SK-N-SH (cell line): ENCODE measurements around the gene AGBL1. TPM values are rescaled to one million over a fixed set of nuclear protein-coding genes. Genes with fewer than 3 reads are reported as not detected.
A peak's percentile ranks its signal among the peaks of the same experiment; 100 is the strongest.

Experiments
- CTCF ChIA-PET: fragments of 300-600, 350-600 bp; formaldehyde crosslinking; extraction: SDS; loops from one replicate; lab custom pipeline; 2021; lab: Yijun Ruan, JAX
- POLR2A ChIA-PET: fragments of 350-600 bp; sonication (Branson Sonifier 250); formaldehyde crosslinking; extraction: SDS; loops from one replicate; lab custom pipeline; 2020; ENCODE audit warnings: antibody characterized with exemption, inconsistent platforms; lab: Yijun Ruan, JAX
- DNase-seq: peaks from one replicate; pipeline ENCODE4 v3.0.0; 2012
- H2AFZ ChIP-seq: fragments of 200-600 bp; sonication (generic); 2 replicates; pipeline ENCODE4 v1.8.1; 2016; ENCODE audit warnings: antibody characterized with exemption, mild to moderate bottlenecking, low read depth
- H3F3A ChIP-seq: fragments of 200-600 bp; sonication (generic); replicated peaks from 2 replicates; pipeline ENCODE3; 2016; ENCODE audit warnings: antibody characterized with exemption, mild to moderate bottlenecking; ENCODE audit not compliant: insufficient read depth
- H3K27ac ChIP-seq, 2 experiments: fragments of 200-500 bp in 1 of 2; fragments of 200-600 bp in 1 of 2; sonication (Bioruptor generic) in 1 of 2; sonication (generic), shearing (Covaris generic) in 1 of 2; 2 replicates each; pipeline versions ENCODE4 v1.5.1 to v1.6.1; 2014 to 2016; ENCODE audit warnings: low read depth in 2 of 2, inconsistent platforms in 1 of 2, low read length in 1 of 2, mild to moderate bottlenecking in 1 of 2, mixed read lengths in 1 of 2
- H3K27me3 ChIP-seq: fragments of 200-600 bp; sonication (generic), shearing (Covaris generic); 2 replicates; pipeline ENCODE4 v1.6.1; 2016; ENCODE audit warnings: mixed run types; ENCODE audit not compliant: insufficient read depth
- H3K36me3 ChIP-seq, 2 experiments: fragments of 200-500 bp in 1 of 2; fragments of 200-600 bp in 1 of 2; sonication (Bioruptor generic) in 1 of 2; sonication (generic) in 1 of 2; replicated peaks in 1 of 2; 2 replicates each; pipeline versions ENCODE3 to v1.5.1; 2014 to 2016; ENCODE audit warnings: low read length in 1 of 2, mild to moderate bottlenecking in 1 of 2; ENCODE audit not compliant: insufficient read depth in 2 of 2, control insufficient read depth in 1 of 2
- H3K4me1 ChIP-seq, 2 experiments: fragments of 200-500 bp in 1 of 2; fragments of 200-600 bp in 1 of 2; sonication (Bioruptor generic) in 1 of 2; sonication (generic), shearing (Covaris generic) in 1 of 2; 2 replicates each; pipeline versions ENCODE4 v1.5.1 to v1.6.1; 2014 to 2016; ENCODE audit warnings: low read depth in 1 of 2, low read length in 1 of 2, mixed run types in 1 of 2; ENCODE audit not compliant: insufficient read depth in 2 of 2, control insufficient read depth in 1 of 2
- H3K4me2 ChIP-seq: fragments of 200-600 bp; sonication (generic), shearing (Covaris generic); 2 replicates; pipeline ENCODE4 v1.6.1; 2017; ENCODE audit warnings: mixed run types
- H3K4me3 ChIP-seq, 2 experiments: fragments of 200-500 bp in 1 of 2; fragments of 200-600 bp in 1 of 2; sonication (Bioruptor generic) in 1 of 2; sonication (generic), shearing (Covaris generic) in 1 of 2; 2 replicates each; pipeline versions ENCODE4 v1.5.1 to v1.8.1; 2014 to 2016; ENCODE audit warnings: low read depth in 2 of 2, inconsistent platforms in 1 of 2, low read length in 1 of 2, mild to moderate bottlenecking in 1 of 2, mixed read lengths in 1 of 2, moderate library complexity in 1 of 2
- H3K79me2 ChIP-seq: fragments of 200-600 bp; sonication (generic); 2 replicates; pipeline ENCODE4 v1.8.1; 2017; ENCODE audit warnings: mild to moderate bottlenecking; ENCODE audit not compliant: insufficient read depth
- H3K9ac ChIP-seq: fragments of 200-600 bp; sonication (generic); 2 replicates; pipeline ENCODE4 v1.6.1; 2017; ENCODE audit warnings: mixed run types
- H3K9me2 ChIP-seq: fragments of 200-600 bp; sonication (generic); 2 replicates; pipeline ENCODE4 v1.6.1; 2017; ENCODE audit warnings: mixed run types
- H3K9me3 ChIP-seq: fragments of 200-600 bp; sonication (generic); 2 replicates; pipeline ENCODE4 v1.6.1; 2017; ENCODE audit warnings: mixed run types, mild to moderate bottlenecking, moderate library complexity
- H4K20me1 ChIP-seq: fragments of 200-600 bp; sonication (generic); 2 replicates; pipeline ENCODE4 v1.6.1; 2017; ENCODE audit warnings: mild to moderate bottlenecking, mixed run types; ENCODE audit not compliant: insufficient read depth
- CHD2 ChIP-seq: fragments of 150-350 bp; IDR thresholded peaks from 2 replicates; pipeline ENCODE4 v1.6.1; 2018; ENCODE audit warnings: low read length; ENCODE audit not compliant: partially characterized antibody
- ELF1 ChIP-seq: IDR thresholded peaks from 2 replicates; pipeline ENCODE4 v1.4.0; 2012
- EP300 ChIP-seq, 2 experiments: IDR thresholded peaks; 2 replicates each; pipeline versions ENCODE4 v1.4.0 to v1.6.1; 2012; ENCODE audit warnings: borderline replicate concordance in 1 of 2, low read depth in 1 of 2, low read length in 1 of 2
- EZH2phosphoT487 ChIP-seq: fragments of 200-600 bp; sonication (generic); IDR thresholded peaks from 2 replicates; pipeline ENCODE4 v1.6.1; 2017; ENCODE audit warnings: low read depth, mixed run types, mild to moderate bottlenecking, antibody characterized with exemption, moderate library complexity, borderline replicate concordance
- FOSL2 ChIP-seq: IDR thresholded peaks from 2 replicates; pipeline ENCODE4 v1.4.0; 2012; ENCODE audit warnings: low read depth, mild to moderate bottlenecking, moderate library complexity, borderline replicate concordance
- FOXJ3 ChIP-seq: sonication (generic); formaldehyde crosslinking; IDR thresholded peaks from 2 replicates; pipeline ENCODE4 v1.5.1; 2020; ENCODE audit warnings: mild to moderate bottlenecking, missing genetic modification reagents
- FOXM1 ChIP-seq: IDR thresholded peaks from 2 replicates; pipeline ENCODE4 v1.4.0; 2012; ENCODE audit warnings: low read depth, mild to moderate bottlenecking
- GABPA ChIP-seq: IDR thresholded peaks from 2 replicates; pipeline ENCODE4 v1.4.0; 2012; ENCODE audit warnings: low read depth, mild to moderate bottlenecking
- GATA2 ChIP-seq: sonication (generic); formaldehyde crosslinking; IDR thresholded peaks from 2 replicates; pipeline ENCODE4 v1.5.0; 2020; ENCODE audit warnings: mild to moderate bottlenecking, missing genetic modification reagents
- JUND ChIP-seq: IDR thresholded peaks from 2 replicates; pipeline ENCODE4 v1.4.0; 2012
- MEF2A ChIP-seq: IDR thresholded peaks from 2 replicates; pipeline ENCODE4 v1.4.0; 2012; ENCODE audit warnings: low read depth, borderline replicate concordance
- MXI1 ChIP-seq: IDR thresholded peaks from 2 replicates; pipeline ENCODE4 v1.6.1; 2012; ENCODE audit warnings: mild to moderate bottlenecking, low read depth, low read length, improper control_type of control experiment
- NFIC ChIP-seq: IDR thresholded peaks from 2 replicates; pipeline ENCODE4 v1.4.0; 2012; ENCODE audit warnings: borderline replicate concordance
- NRF1 ChIP-seq: IDR thresholded peaks from 2 replicates; pipeline ENCODE4 v1.6.1; 2012; ENCODE audit warnings: low read depth, mild to moderate bottlenecking, low read length
- POLR2AphosphoS5 ChIP-seq: IDR thresholded peaks from 2 replicates; pipeline ENCODE4 v1.6.1; 2012; ENCODE audit warnings: low read depth, low read length
- RCOR1 ChIP-seq: fragments of 150-350 bp; IDR thresholded peaks from 2 replicates; pipeline ENCODE4 v1.6.1; 2017; ENCODE audit warnings: antibody characterized with exemption, low read length
- RFX5 ChIP-seq: IDR thresholded peaks from 2 replicates; pipeline ENCODE4 v1.6.1; 2012; ENCODE audit warnings: mild to moderate bottlenecking, improper control_type of control experiment, low read length
- RXRA ChIP-seq: IDR thresholded peaks from 2 replicates; pipeline ENCODE4 v1.4.0; 2012; ENCODE audit warnings: low read depth, mild to moderate bottlenecking, borderline replicate concordance
- SIN3A ChIP-seq: IDR thresholded peaks from 2 replicates; pipeline ENCODE4 v1.6.1; 2012; ENCODE audit warnings: low read depth, mild to moderate bottlenecking, low read length, moderate library complexity, borderline replicate concordance
- TAF1 ChIP-seq: IDR thresholded peaks from 2 replicates; pipeline ENCODE4 v1.6.1; 2012; ENCODE audit warnings: low read depth, mild to moderate bottlenecking, low read length, moderate library complexity, borderline replicate concordance
- TCF12 ChIP-seq: IDR thresholded peaks from 2 replicates; pipeline ENCODE4 v1.4.0; 2012
- TEAD4 ChIP-seq: IDR thresholded peaks from 2 replicates; pipeline ENCODE4 v1.4.0; 2012; ENCODE audit warnings: mild to moderate bottlenecking, borderline replicate concordance; ENCODE audit not compliant: insufficient read depth
- USF2 ChIP-seq: fragments of 150-350 bp; IDR thresholded peaks from 2 replicates; pipeline ENCODE4 v1.6.1; 2017; ENCODE audit warnings: antibody characterized with exemption, low read length, low read depth, borderline replicate concordance
- YY1 ChIP-seq: IDR thresholded peaks from 2 replicates; pipeline ENCODE4 v1.4.0; 2012; ENCODE audit warnings: low read depth, mild to moderate bottlenecking
- WGBS: methylation state at CpG from one replicate; pipeline ENCODE4 v1.1.6; 2017; ENCODE audit warnings: low lambda C conversion rate; 5-methylcytosine and 5-hydroxymethylcytosine counted together
- polyA plus RNA-seq, 3 experiments: library from polyadenylated mRNA; depleted of rRNA; stranded (reverse); fragments of >200 nt; gene quantifications; 2 replicates each; pipeline ENCODE4 v1.2.3, GENCODE V29; 2012
- TF ChIP-seq, protein P1 (sequence below): IDR thresholded peaks from 2 replicates; pipeline ENCODE4 v1.4.0; 2012; ENCODE audit warnings: low read depth, borderline replicate concordance
- TF ChIP-seq, protein P2 (sequence below): IDR thresholded peaks from 2 replicates; pipeline ENCODE4 v1.4.0; 2012; ENCODE audit warnings: low read depth, borderline replicate concordance
- TF ChIP-seq, protein P3 (sequence below): IDR thresholded peaks from 2 replicates; pipeline ENCODE4 v1.4.0; 2012; ENCODE audit warnings: low read depth
- TF ChIP-seq, protein P4 (sequence below): IDR thresholded peaks from 2 replicates; pipeline ENCODE4; 2012

The AGBL1 gene
- polyA plus RNA-seq, 1 of the 3 experiments (the other 2 are of a cell fraction) = not detected

- Histone ChIP-seq H3K4me3 (0 out of 4 replicates have a peak overlapping the region, but pooled peaks of 1 of the 2 experiments have one; percentile 24), H3K9me2 (no peaks in the 10 kb centered on the region), H3K4me1 (peaks cover 0 to 4% of the 10 kb centered on the region in 2 experiments; a peak in 1 of 4 replicates), H3K9ac (no peak overlapping the region), H3K27ac (no peak overlapping the region), H3K79me2 (no peaks in the 10 kb centered on the region; the same call in 1 of the 2 replicates), H3K4me2 (peak overlapping the region; percentile 72), H3F3A (peaks cover 2% of the 10 kb centered on the region), H3K9me3 (no peaks in the 10 kb centered on the region), H3K36me3 (no peaks in the 10 kb centered on the region), H2AFZ (no peak overlapping the region), H4K20me1 (no peaks in the 10 kb centered on the region), H3K27me3 (no peaks in the 10 kb centered on the region)
- peak; percentile 57 for DNase-seq
- POLR2A ChIA-PET = no interaction called here
- CTCF ChIA-PET = interaction anchor here (0.8 to 1.9 kb wide), 11 partner anchors 104 to 1830 kb away, joined by 3 to 7 read pairs (median 4); no protein-coding TSS in a partner anchor
- 2% methylated on average over 6 of the region's 6 CpGs for WGBS
- TF ChIP-seq JUND (peak; percentile 92), GATA2 (CRISPR knock-in tag) (no peak), TCF12 (peak; percentile 92), FOXM1 (no peak), MXI1 (no peak), ELF1 (no peak), YY1 (no peak), RXRA (peak; percentile 81; the same call in 1 of the 2 replicates), NRF1 (no peak), FOSL2 (peak; percentile 97), FOXJ3 (CRISPR knock-in tag) (no peak), RCOR1 (no peak), CHD2 (no peak), USF2 (no peak), MEF2A (no peak), NFIC (peak; percentile 92), SIN3A (peak; percentile 48; the same call in 1 of the 2 replicates), POLR2AphosphoS5 (peak; percentile 36; the same call in 1 of the 2 replicates), RFX5 (no peak), TEAD4 (0 out of 2 replicates have a peak, but pooled peaks have one; percentile 29), TAF1 (no peak), EP300 (IDR thresholded peaks at IDR 0.05; ENCODE audit: borderline replicate concordance in 1 of 2, low read depth in 1 of 2, low read length in 1 of 2) (peak in 1 of 2 experiments; percentile 74; a peak in 1 of 4 replicates), GABPA (no peak), EZH2phosphoT487 (no peak)
- TF ChIP-seq, protein P1, sequence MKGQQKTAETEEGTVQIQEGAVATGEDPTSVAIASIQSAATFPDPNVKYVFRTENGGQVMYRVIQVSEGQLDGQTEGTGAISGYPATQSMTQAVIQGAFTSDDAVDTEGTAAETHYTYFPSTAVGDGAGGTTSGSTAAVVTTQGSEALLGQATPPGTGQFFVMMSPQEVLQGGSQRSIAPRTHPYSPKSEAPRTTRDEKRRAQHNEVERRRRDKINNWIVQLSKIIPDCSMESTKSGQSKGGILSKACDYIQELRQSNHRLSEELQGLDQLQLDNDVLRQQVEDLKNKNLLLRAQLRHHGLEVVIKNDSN = no peak
- TF ChIP-seq, protein P2, sequence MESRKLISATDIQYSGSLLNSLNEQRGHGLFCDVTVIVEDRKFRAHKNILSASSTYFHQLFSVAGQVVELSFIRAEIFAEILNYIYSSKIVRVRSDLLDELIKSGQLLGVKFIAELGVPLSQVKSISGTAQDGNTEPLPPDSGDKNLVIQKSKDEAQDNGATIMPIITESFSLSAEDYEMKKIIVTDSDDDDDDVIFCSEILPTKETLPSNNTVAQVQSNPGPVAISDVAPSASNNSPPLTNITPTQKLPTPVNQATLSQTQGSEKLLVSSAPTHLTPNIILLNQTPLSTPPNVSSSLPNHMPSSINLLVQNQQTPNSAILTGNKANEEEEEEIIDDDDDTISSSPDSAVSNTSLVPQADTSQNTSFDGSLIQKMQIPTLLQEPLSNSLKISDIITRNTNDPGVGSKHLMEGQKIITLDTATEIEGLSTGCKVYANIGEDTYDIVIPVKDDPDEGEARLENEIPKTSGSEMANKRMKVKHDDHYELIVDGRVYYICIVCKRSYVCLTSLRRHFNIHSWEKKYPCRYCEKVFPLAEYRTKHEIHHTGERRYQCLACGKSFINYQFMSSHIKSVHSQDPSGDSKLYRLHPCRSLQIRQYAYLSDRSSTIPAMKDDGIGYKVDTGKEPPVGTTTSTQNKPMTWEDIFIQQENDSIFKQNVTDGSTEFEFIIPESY = no peak
- TF ChIP-seq, protein P3, sequence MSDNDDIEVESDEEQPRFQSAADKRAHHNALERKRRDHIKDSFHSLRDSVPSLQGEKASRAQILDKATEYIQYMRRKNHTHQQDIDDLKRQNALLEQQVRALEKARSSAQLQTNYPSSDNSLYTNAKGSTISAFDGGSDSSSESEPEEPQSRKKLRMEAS = 0 out of 2 replicates have a peak, but pooled peaks have one; percentile 26
- TF ChIP-seq, protein P4, sequence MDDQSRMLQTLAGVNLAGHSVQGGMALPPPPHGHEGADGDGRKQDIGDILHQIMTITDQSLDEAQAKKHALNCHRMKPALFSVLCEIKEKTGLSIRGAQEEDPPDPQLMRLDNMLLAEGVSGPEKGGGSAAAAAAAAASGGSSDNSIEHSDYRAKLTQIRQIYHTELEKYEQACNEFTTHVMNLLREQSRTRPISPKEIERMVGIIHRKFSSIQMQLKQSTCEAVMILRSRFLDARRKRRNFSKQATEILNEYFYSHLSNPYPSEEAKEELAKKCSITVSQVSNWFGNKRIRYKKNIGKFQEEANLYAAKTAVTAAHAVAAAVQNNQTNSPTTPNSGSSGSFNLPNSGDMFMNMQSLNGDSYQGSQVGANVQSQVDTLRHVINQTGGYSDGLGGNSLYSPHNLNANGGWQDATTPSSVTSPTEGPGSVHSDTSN = peak; percentile 94
Measured at GRCh38 chr15:86624261-86625036, 544.8 kb downstream of the AGBL1 start.
